ENCODE data around the gene PLXNA4. TPM values are rescaled to one million over a fixed set of nuclear protein-coding genes. Genes with fewer than 3 reads are reported as not detected.

PLXNA4 gene
- total and polyA plus RNA-seq, 8 donors: 0.15 to 12.8 (median 1.6) TPM

- WGBS, 5 donors: 76 to 94% (median 86%) methylated on average over 2 to 6 of the region's 6 CpGs
Observed at GRCh38 chr7:132256721-132257212, 319.5 kb downstream of the PLXNA4 start.

DNA sequence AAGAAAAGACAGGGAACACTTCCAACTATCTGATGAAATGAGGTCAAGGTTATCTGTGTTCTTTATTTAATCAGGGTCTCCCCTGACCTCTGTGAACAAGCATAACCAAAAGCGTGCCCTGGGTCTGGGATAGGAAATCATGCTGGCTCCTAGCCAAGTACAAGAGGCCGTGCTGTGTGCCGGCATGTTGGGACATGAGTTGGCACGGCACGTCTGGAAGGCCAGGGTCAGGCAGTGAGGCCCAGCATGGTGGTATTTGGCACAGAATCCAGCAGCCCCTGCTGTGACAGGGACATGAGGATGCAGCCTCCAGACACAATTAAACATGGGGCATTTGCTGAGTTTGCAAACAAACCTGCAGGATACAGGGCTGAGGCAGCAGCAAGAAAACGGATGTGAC, 320.4 kb downstream of the PLXNA4 start:
- intact Hi-C loops (cut with DNase I; ENCODE audit: low total_unique reads): no loop called here
- no peaks in the 10 kb centered on the region for H3K27me3 ChIP-seq
- WGBS, 5 donors: 19 to 28% (median 22%) methylated on average over 5 to 6 of the region's 6 CpGs
- peak overlapping the region in 4 of 5 donors; percentile 13 to 54 (median 31) for H3K27ac ChIP-seq
- peaks cover 11 to 54% (median 30%) of the 10 kb centered on the region in 4 donors for H3K4me1 ChIP-seq
- H3K9me3 ChIP-seq: no peaks in the 10 kb centered on the region
- no peaks in the 10 kb centered on the region for H3K36me3 ChIP-seq
- H3K4me3 ChIP-seq: no peak overlapping the region
- TF ChIP-seq, protein P1, sequence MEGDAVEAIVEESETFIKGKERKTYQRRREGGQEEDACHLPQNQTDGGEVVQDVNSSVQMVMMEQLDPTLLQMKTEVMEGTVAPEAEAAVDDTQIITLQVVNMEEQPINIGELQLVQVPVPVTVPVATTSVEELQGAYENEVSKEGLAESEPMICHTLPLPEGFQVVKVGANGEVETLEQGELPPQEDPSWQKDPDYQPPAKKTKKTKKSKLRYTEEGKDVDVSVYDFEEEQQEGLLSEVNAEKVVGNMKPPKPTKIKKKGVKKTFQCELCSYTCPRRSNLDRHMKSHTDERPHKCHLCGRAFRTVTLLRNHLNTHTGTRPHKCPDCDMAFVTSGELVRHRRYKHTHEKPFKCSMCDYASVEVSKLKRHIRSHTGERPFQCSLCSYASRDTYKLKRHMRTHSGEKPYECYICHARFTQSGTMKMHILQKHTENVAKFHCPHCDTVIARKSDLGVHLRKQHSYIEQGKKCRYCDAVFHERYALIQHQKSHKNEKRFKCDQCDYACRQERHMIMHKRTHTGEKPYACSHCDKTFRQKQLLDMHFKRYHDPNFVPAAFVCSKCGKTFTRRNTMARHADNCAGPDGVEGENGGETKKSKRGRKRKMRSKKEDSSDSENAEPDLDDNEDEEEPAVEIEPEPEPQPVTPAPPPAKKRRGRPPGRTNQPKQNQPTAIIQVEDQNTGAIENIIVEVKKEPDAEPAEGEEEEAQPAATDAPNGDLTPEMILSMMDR (IDR thresholded peaks at IDR 0.05): no peak
- TF ChIP-seq POLR2A (IDR thresholded peaks at IDR 0.05): no peak
- TF ChIP-seq EP300 (IDR thresholded peaks at IDR 0.05): no peak
- TF ChIP-seq POLR2AphosphoS5 (IDR thresholded peaks at IDR 0.05): peak in 1 of 3 donors; percentile 50
- peak; percentile 67 to 77 for DNase-seq

More at GRCh38 chr7:132256721-132257212, 319.5 kb downstream of the PLXNA4 start:
- peaks cover 11 to 45% (median 23%) of the 10 kb centered on the region in 4 donors for H3K4me1 ChIP-seq
- no peaks in the 10 kb centered on the region for H3K36me3 ChIP-seq
- no peaks in the 10 kb centered on the region for H3K9me3 ChIP-seq
- no peak for DNase-seq
- H3K27ac ChIP-seq: peak overlapping the region in 3 of 5 donors; percentile 13 to 58 (median 54)
- no peaks in the 10 kb centered on the region for H3K27me3 ChIP-seq
- TF ChIP-seq POLR2A (IDR thresholded peaks at IDR 0.05) (no peak), EP300 (IDR thresholded peaks at IDR 0.05) (no peak), POLR2AphosphoS5 (IDR thresholded peaks at IDR 0.05) (no peak)
- TF ChIP-seq, protein P1 (IDR thresholded peaks at IDR 0.05): no peak
- intact Hi-C loops (cut with DNase I; ENCODE audit: low total_unique reads): no loop called here
- H3K4me3 ChIP-seq: no peak overlapping the region

GRCh38 chr7:132255115-132255797, 321.0 kb downstream of the PLXNA4 start:
- Histone ChIP-seq H3K36me3 (no peaks in the 10 kb centered on the region), H3K9me3 (no peaks in the 10 kb centered on the region), H3K27ac (peak overlapping the region in 4 of 5 donors; percentile 13 to 54 (median 31)), H3K4me3 (no peak overlapping the region), H3K27me3 (no peaks in the 10 kb centered on the region), H3K4me1 (peaks cover 17 to 60% (median 36%) of the 10 kb centered on the region in 4 donors)
- no peak for TF ChIP-seq POLR2AphosphoS5 (IDR thresholded peaks at IDR 0.05)
- no peak for TF ChIP-seq POLR2A (IDR thresholded peaks at IDR 0.05)
- TF ChIP-seq EP300 (IDR thresholded peaks at IDR 0.05): no peak
- TF ChIP-seq, protein P1 (IDR thresholded peaks at IDR 0.05): no peak
- WGBS, 5 donors: 64 to 84% (median 80%) methylated on average over 3 of the region's 3 CpGs
- intact Hi-C loops (cut with DNase I; ENCODE audit: low total_unique reads): no loop called here
- DNase-seq: no peak

DNA sequence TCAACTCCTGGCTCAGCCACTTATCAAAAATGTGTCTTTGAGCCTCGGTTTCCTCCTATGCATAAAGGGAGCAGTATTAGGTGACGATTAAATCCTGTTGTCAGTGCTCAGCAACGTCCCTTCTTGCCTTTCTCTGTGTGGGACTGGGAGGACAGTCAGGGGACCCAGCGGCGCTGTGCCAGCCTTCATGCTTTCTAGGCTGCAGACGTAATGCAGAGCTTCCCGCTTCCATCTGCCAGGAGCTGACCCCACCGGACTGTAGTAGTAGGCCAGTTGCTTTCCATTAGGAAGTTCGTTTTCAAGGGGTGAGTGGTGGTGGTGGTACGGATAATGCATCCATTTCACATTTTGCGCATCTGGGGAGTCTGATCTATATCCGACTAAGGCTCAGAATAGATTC, 321.8 kb downstream of the PLXNA4 start:
- no peak for TF ChIP-seq EP300 (IDR thresholded peaks at IDR 0.05)
- TF ChIP-seq, protein P1 (IDR thresholded peaks at IDR 0.05): no peak
- TF ChIP-seq POLR2A (IDR thresholded peaks at IDR 0.05): no peak
- no peak for TF ChIP-seq POLR2AphosphoS5 (IDR thresholded peaks at IDR 0.05)
- peaks cover 25 to 68% (median 44%) of the 10 kb centered on the region in 4 donors for H3K4me1 ChIP-seq
- H3K27ac ChIP-seq: peak overlapping the region in 1 of 5 donors; percentile 54
- no peaks in the 10 kb centered on the region for H3K36me3 ChIP-seq
- no peaks in the 10 kb centered on the region for H3K27me3 ChIP-seq
- no peak for DNase-seq
- H3K9me3 ChIP-seq: no peaks in the 10 kb centered on the region
- WGBS, 5 donors: 82 to 93% (median 90%) methylated on average over 12 of the region's 12 CpGs
- H3K4me3 ChIP-seq: no peak overlapping the region
- intact Hi-C loops (cut with DNase I; ENCODE audit: low total_unique reads): no loop called here

All from stomach (tissue), 9 donors.